K562 (cell line): ENCODE measurements around the gene RGL4. TPM values are rescaled to one million over a fixed set of nuclear protein-coding genes. Genes with fewer than 3 reads are reported as not detected.

Experiments
- ATAC-seq: fragments of 200-7000 bp; cut with Tn5 transposase; 3 replicates; pipeline ENCODE4 v1.9.1; 2020; ENCODE audit warnings: moderate library complexity
- BruUV-seq: library from RNA; stranded (reverse); fragments of 400-500 nt; replicated peaks from 2 replicates; lab custom pipeline; 2021; lab: Mats Ljungman, UMichigan
- CTCF ChIA-PET: fragments of 300-600 bp; formaldehyde crosslinking; extraction: SDS; loops from one replicate; lab custom pipeline; 2021; ENCODE audit warnings: low intra/inter-chr PET ratio; lab: Yijun Ruan, JAX
- POLR2A ChIA-PET: fragments of 300-600, 350-650 bp; sonication (Branson Sonifier 250); formaldehyde crosslinking; extraction: SDS; loops from one replicate; lab custom pipeline; 2021; ENCODE audit warnings: antibody characterized with exemption, inconsistent platforms; lab: Yijun Ruan, JAX
- DNase-seq, 4 experiments: peaks; one replicate each; pipeline versions ENCODE4 v3.0.0 to v3.0.0-alpha.2; 2011 to 2018; ENCODE audit warnings: low spot score in 3 of 4, mixed read lengths in 3 of 4; ENCODE audit errors: extremely low read depth in 1 of 4
- FAIRE-seq: peaks from 2 replicates; lab custom pipeline; 2011; peaks lifted over from hg19 to GRCh38; lab: Jason Lieb, UNC
- H2AFZ ChIP-seq: 2 replicates; pipeline ENCODE4 v1.6.0; 2011; ENCODE audit warnings: low read depth, low read length, control low read depth, inconsistent platforms
- H3K27ac ChIP-seq: fragments of 200-600 bp; 3 replicates; pipeline ENCODE4 v1.8.0; 2011; ENCODE audit warnings: low read depth, mild to moderate bottlenecking, control low read depth, inconsistent platforms, low read length, moderate library complexity, mixed read lengths; ENCODE audit errors: extremely low read depth
- H3K27me3 ChIP-seq, 2 experiments: fragments of 300-600 bp in 1 of 2; 2 replicates in 1 of 2; 3 replicates in 1 of 2; pipeline versions ENCODE4 v1.6.0 to v1.8.0; 2011; ENCODE audit warnings: inconsistent platforms in 2 of 2, low read length in 2 of 2, mild to moderate bottlenecking in 1 of 2, mixed read lengths in 1 of 2, moderate library complexity in 1 of 2; ENCODE audit not compliant: control insufficient read depth in 2 of 2, insufficient read depth in 2 of 2
- H3K36me3 ChIP-seq: fragments of 300-600 bp; 3 replicates; pipeline ENCODE4 v1.8.0; 2011; ENCODE audit warnings: mild to moderate bottlenecking, low read length, inconsistent platforms; ENCODE audit not compliant: control insufficient read depth, insufficient read depth
- H3K4me1 ChIP-seq, 2 experiments: fragments of 200-600 bp in 1 of 2; replicated peaks in 1 of 2; 2 replicates in 1 of 2; 3 replicates in 1 of 2; pipeline versions ENCODE4 v1.5.1 to v1.8.0; 2011; ENCODE audit warnings: inconsistent platforms in 2 of 2, low read length in 2 of 2, mild to moderate bottlenecking in 1 of 2, mixed read lengths in 1 of 2, moderate library complexity in 1 of 2; ENCODE audit not compliant: control insufficient read depth in 2 of 2, insufficient read depth in 2 of 2
- H3K4me2 ChIP-seq: 2 replicates; pipeline ENCODE4 v1.6.1; 2011; ENCODE audit warnings: low read length, control low read depth, inconsistent platforms, mixed read lengths; ENCODE audit not compliant: insufficient read depth
- H3K4me3 ChIP-seq: fragments of 200-600 bp; sonication (generic), shearing (Covaris generic); 2 replicates; pipeline ENCODE4 v1.5.1; 2016; ENCODE audit warnings: control low read depth, inconsistent platforms
- H3K79me2 ChIP-seq: fragments of 200-600 bp; 3 replicates; pipeline ENCODE4 v1.8.0; 2011; ENCODE audit warnings: low read length, inconsistent platforms; ENCODE audit not compliant: control insufficient read depth, insufficient read depth
- H3K9ac ChIP-seq, 2 experiments: 2 replicates each; pipeline versions ENCODE4 v1.6.0 to v1.6.1; 2011; ENCODE audit warnings: low read depth in 2 of 2, low read length in 2 of 2, control low read depth in 1 of 2, inconsistent platforms in 1 of 2, mild to moderate bottlenecking in 1 of 2, mixed read lengths in 1 of 2; ENCODE audit not compliant: insufficient read depth in 1 of 2
- H3K9me1 ChIP-seq: one replicate; pipeline ENCODE4 v1.6.0; 2011; ENCODE audit warnings: inconsistent platforms, mild to moderate bottlenecking, low read length, moderate library complexity; ENCODE audit not compliant: control insufficient read depth, insufficient read depth
- H3K9me3 ChIP-seq: replicated peaks from 2 replicates; pipeline ENCODE4 v1.5.1; 2011; ENCODE audit warnings: low read depth, low read length, inconsistent platforms; ENCODE audit not compliant: control insufficient read depth, insufficient read depth
- H4K20me1 ChIP-seq: replicated peaks from 2 replicates; pipeline ENCODE4 v1.6.1; 2011; ENCODE audit warnings: low read length, inconsistent platforms, mixed read lengths; ENCODE audit not compliant: control insufficient read depth, insufficient read depth
- CBFA2T3 ChIP-seq: fragments of 450-650 bp; IDR thresholded peaks from 2 replicates; pipeline ENCODE4 v1.6.1; 2017
- CCAR2 ChIP-seq: fragments of 200-400 bp; formaldehyde crosslinking; IDR thresholded peaks from 2 replicates; pipeline ENCODE4 v1.6.1; 2017; ENCODE audit warnings: mild to moderate bottlenecking, low read depth, low read length
- CHAMP1 ChIP-seq: fragments of 450-650 bp; IDR thresholded peaks from 2 replicates; pipeline ENCODE4 v1.6.1; 2016; ENCODE audit warnings: mild to moderate bottlenecking
- ESRRA ChIP-seq: fragments of 450-650 bp; IDR thresholded peaks from 2 replicates; pipeline ENCODE4 v1.6.1; 2014; ENCODE audit warnings: low read depth, mild to moderate bottlenecking, moderate library complexity, borderline replicate concordance
- FIP1L1 ChIP-seq: fragments of 200-400 bp; formaldehyde crosslinking; IDR thresholded peaks from 2 replicates; pipeline ENCODE4 v1.6.1; 2018; ENCODE audit warnings: mild to moderate bottlenecking, low read depth, low read length; ENCODE audit not compliant: poor library complexity, severe bottlenecking
- FOXP1 ChIP-seq: sonication (generic); formaldehyde crosslinking; IDR thresholded peaks from 2 replicates; pipeline ENCODE4 v1.8.0; 2022; ENCODE audit warnings: mild to moderate bottlenecking, missing genetic modification reagents
- GATA2 ChIP-seq: sonication (generic); formaldehyde crosslinking; IDR thresholded peaks from 2 replicates; pipeline ENCODE4 v1.4.0; 2020; ENCODE audit warnings: mild to moderate bottlenecking, missing genetic modification reagents
- POLR3A ChIP-seq: IDR thresholded peaks from 2 replicates; pipeline ENCODE4 v1.6.1; 2011; ENCODE audit warnings: borderline replicate concordance, mild to moderate bottlenecking, moderate library complexity; ENCODE audit not compliant: insufficient read length, insufficient read depth; ENCODE audit errors: extremely low read depth
- RBM17 ChIP-seq: fragments of 200-400 bp; formaldehyde crosslinking; IDR thresholded peaks from 2 replicates; pipeline ENCODE4 v1.6.1; 2017; ENCODE audit warnings: low read depth, mild to moderate bottlenecking, low read length, borderline replicate concordance
- TBP ChIP-seq: optimal IDR thresholded peaks from 2 replicates; pipeline ENCODE3; 2011; ENCODE audit warnings: low read depth, low read length, improper control_type of control experiment
- ZNF699 ChIP-seq: fragments of 250-450 bp; sonication (Bioruptor Pico); IDR thresholded peaks from 2 replicates; pipeline ENCODE4 v1.8.0; 2021; ENCODE audit warnings: mild to moderate bottlenecking, moderate library complexity; ENCODE audit not compliant: insufficient replicate concordance
- WGBS: fragments of 100-300 bp; shearing (Covaris generic); methylation state at CpG from one replicate; pipeline ENCODE4 v1.1.6; 2016; ENCODE audit warnings: low coverage, mixed read lengths; ENCODE audit not compliant: insufficient coverage; ENCODE audit errors: missing lambda C conversion rate; 5-methylcytosine and 5-hydroxymethylcytosine counted together
- in situ Hi-C: fragments of 300-500 bp; cut with MboI; formaldehyde crosslinking; loops from 4 replicates; pipeline ENCODE4 v1.15.0; 2018; ENCODE audit warnings: inconsistent platforms, mixed read lengths
- intact Hi-C: fragments of 100-400 bp; cut with micrococcal nuclease; formaldehyde crosslinking; loops from 2 replicates; pipeline ENCODE4 v1.14.2; 2022
- polyA plus RNA-seq, 8 experiments: library from polyadenylated mRNA; depleted of rRNA in 4 of 8; stranded (reverse) in 5 of 8; unstranded in 3 of 8; fragments of >200 nt; fragmentation: Nextera tagmentation in 2 of 8; fragmentation: Illumina TruSeq in 1 of 8; extraction: Ambion mirVana in 2 of 8; extraction: Trizol in 1 of 8; gene quantifications; 2 replicates each; pipeline versions ENCODE4 v1.2.1 to v1.2.3, GENCODE V29; 2011 to 2014; ENCODE audit warnings: inconsistent platforms in 1 of 8, missing spikeins in 1 of 8
- total RNA-seq, 7 experiments: library from RNA; depleted of rRNA in 6 of 7; stranded (reverse); fragments of >200 nt in 6 of 7; fragmentation: Illumina TruSeq in 2 of 7; extraction: Trizol in 2 of 7; gene quantifications; 2 replicates each; pipeline versions ENCODE4 v1.2.1 to v1.2.3, GENCODE V29; 2011 to 2021; ENCODE audit warnings: low replicate concordance in 1 of 7
- TF ChIP-seq, protein P1 (sequence below): sonication (generic); IDR thresholded peaks from 2 replicates; pipeline ENCODE4 v1.6.1; 2016
- TF ChIP-seq, protein P2 (sequence below): sonication (generic); formaldehyde crosslinking; IDR thresholded peaks from 2 replicates; pipeline ENCODE4 v1.8.1; 2023; ENCODE audit warnings: mild to moderate bottlenecking, missing genetic modification reagents, moderate library complexity

RGL4 gene
- total and polyA plus RNA-seq, 9 of the 15 experiments (the other 6 are each of a cell fraction or from before 2014, with no cell fraction given), result not detected

GRCh38 chr22:23715806-23716375 is 25.1 kb downstream of the RGL4 start:
- POLR2A ChIA-PET, result no interaction called here
- CTCF ChIA-PET, result no interaction called here
- DNase-seq (peak in 2 of 4 experiments; percentile 13 to 21), ATAC-seq (no peak; the same call in 2 of the 3 replicates), FAIRE-seq (peak; percentile 60)
- Histone ChIP-seq H3K9ac (peak overlapping the region; percentile 80 to 94; a peak in 2 of 4 replicates), H3K4me1 (peaks cover 6 to 25% of the 10 kb centered on the region in 2 experiments; a peak in 4 of 5 replicates), H3K27ac (peak overlapping the region; percentile 46; the same call in 2 of the 3 replicates), H3K27me3 (no peaks in the 10 kb centered on the region), H3K9me3 (no peaks in the 10 kb centered on the region), H3K4me2 (peak overlapping the region; percentile 79), H3K79me2 (peaks cover 19% of the 10 kb centered on the region), H4K20me1 (no peaks in the 10 kb centered on the region), H3K4me3 (peak overlapping the region; percentile 77; the same call in 1 of the 2 replicates), H2AFZ (no peak overlapping the region), H3K9me1 (no peaks in the 10 kb centered on the region), H3K36me3 (peaks cover 34% of the 10 kb centered on the region; the same call in 1 of the 3 replicates)
- in situ Hi-C loops (no loop called here), intact Hi-C loops (no loop called here)
- 19% methylated on average over 13 of the region's 18 CpGs for WGBS
- TF ChIP-seq TBP, result peak; percentile 64
- peak; percentile 28; the same call in 1 of the 2 replicates for TF ChIP-seq ESRRA
- TF ChIP-seq CHAMP1, result no peak
- TF ChIP-seq, protein P1, sequence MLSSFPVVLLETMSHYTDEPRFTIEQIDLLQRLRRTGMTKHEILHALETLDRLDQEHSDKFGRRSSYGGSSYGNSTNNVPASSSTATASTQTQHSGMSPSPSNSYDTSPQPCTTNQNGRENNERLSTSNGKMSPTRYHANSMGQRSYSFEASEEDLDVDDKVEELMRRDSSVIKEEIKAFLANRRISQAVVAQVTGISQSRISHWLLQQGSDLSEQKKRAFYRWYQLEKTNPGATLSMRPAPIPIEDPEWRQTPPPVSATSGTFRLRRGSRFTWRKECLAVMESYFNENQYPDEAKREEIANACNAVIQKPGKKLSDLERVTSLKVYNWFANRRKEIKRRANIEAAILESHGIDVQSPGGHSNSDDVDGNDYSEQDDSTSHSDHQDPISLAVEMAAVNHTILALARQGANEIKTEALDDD, result no peak
- TF ChIP-seq FIP1L1, result no peak
- TF ChIP-seq POLR3A, result peak; percentile 21
- no peak for TF ChIP-seq CBFA2T3
- TF ChIP-seq CCAR2, result no peak
- no peak for TF ChIP-seq GATA2
- TF ChIP-seq, protein P2, sequence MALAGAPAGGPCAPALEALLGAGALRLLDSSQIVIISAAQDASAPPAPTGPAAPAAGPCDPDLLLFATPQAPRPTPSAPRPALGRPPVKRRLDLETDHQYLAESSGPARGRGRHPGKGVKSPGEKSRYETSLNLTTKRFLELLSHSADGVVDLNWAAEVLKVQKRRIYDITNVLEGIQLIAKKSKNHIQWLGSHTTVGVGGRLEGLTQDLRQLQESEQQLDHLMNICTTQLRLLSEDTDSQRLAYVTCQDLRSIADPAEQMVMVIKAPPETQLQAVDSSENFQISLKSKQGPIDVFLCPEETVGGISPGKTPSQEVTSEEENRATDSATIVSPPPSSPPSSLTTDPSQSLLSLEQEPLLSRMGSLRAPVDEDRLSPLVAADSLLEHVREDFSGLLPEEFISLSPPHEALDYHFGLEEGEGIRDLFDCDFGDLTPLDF (CRISPR knock-in tag), result no peak
- no peak for TF ChIP-seq ZNF699 (CRISPR knock-in tag)
- TF ChIP-seq FOXP1 (CRISPR knock-in tag), result no peak
- no peak for TF ChIP-seq RBM17
- no TSS peak for BruUV-seq
